Endometrial microvascular endothelial cells (primary cell): Measurements from ENCODE around the gene RUVBL2. TPM values are rescaled to one million over a fixed set of nuclear protein-coding genes. Genes with fewer than 3 reads are reported as not detected.
"Not testable (repeated sequence)": the region's sequence is repeated elsewhere in the genome, so short reads cannot be mapped to it uniquely, and the experiment has no call there.

Experiments used
- in situ Hi-C: cut with HindIII; loops from 2 replicates; pipeline ENCODE4 v1.10.0; 2017; ENCODE audit warnings: low sequenced_read_pairs, low pct_unique_long_range_greater_than_20kb; ENCODE audit errors: inconsistent ontology term
- total RNA-seq: library from RNA; depleted of rRNA; stranded (reverse); fragments of >200 nt; gene quantifications from one replicate; pipeline ENCODE4 v1.2.3, GENCODE V29; 2015; ENCODE audit errors: inconsistent ontology term

RUVBL2 gene
- total RNA-seq, 1 donor from 2014 or later: 267 TPM

- in situ Hi-C loops: not testable (repeated sequence)
Observed at GRCh38 chr19:49031642-49032301, 38.1 kb downstream of the RUVBL2 start, which contains the start of gene CGB2. CGB2 (plus strand) TSS chr19:49031890; CDS start chr19:49032096, 206 bp downstream.

GRCh38 chr19:49036815-49037214, 43.1 kb downstream of the RUVBL2 start, which contains the start of gene CGB1:
CGB1 (minus strand) TSS chr19:49036895; CDS start chr19:49036711, 184 bp downstream.
- in situ Hi-C loops: not testable (repeated sequence)

GRCh38 chr19:49038111-49038510, 44.4 kb downstream of the RUVBL2 start:
- in situ Hi-C loops: not testable (repeated sequence)

- in situ Hi-C loops: not testable (repeated sequence)
Observed at GRCh38 chr19:49038557-49039276, 45.0 kb downstream of the RUVBL2 start.

GRCh38 chr19:49039736-49040135, 46.0 kb downstream of the RUVBL2 start:
- in situ Hi-C loops: not testable (repeated sequence)

GRCh38 chr19:49042177-49042576, 48.5 kb downstream of the RUVBL2 start:
- in situ Hi-C loops: no loop called here

- in situ Hi-C loops: not testable (repeated sequence)
Observed at GRCh38 chr19:49042666-49043065, 49.0 kb downstream of the RUVBL2 start.

- in situ Hi-C loops: not testable (repeated sequence)
Observed at GRCh38 chr19:49043548-49043947, 49.9 kb downstream of the RUVBL2 start, which contains the start of gene CGB5. CGB5 (plus strand) TSS chr19:49043848; CDS start chr19:49044210, 362 bp downstream.

GRCh38 chr19:49049011-49049410, 55.3 kb downstream of the RUVBL2 start, which contains the start of gene CGB8:
CGB8 (minus strand) TSS chr19:49049111; CDS start chr19:49048739, 372 bp downstream.
- in situ Hi-C loops: not testable (repeated sequence)

- in situ Hi-C loops: not testable (repeated sequence)
Observed at GRCh38 chr19:49049834-49050233, 56.1 kb downstream of the RUVBL2 start.

GRCh38 chr19:49050376-49051033, 56.8 kb downstream of the RUVBL2 start:
- in situ Hi-C loops: not testable (repeated sequence)

GRCh38 chr19:49056101-49056901, 62.6 kb downstream of the RUVBL2 start:
- in situ Hi-C loops: no loop called here

GRCh38 chr19:49056902-49057596, 63.4 kb downstream of the RUVBL2 start:
- in situ Hi-C loops: not testable (repeated sequence)

- in situ Hi-C loops: no loop called here
Observed at GRCh38 chr19:49057636-49058234, 64.0 kb downstream of the RUVBL2 start, which contains the start of gene CGB7. CGB7 (minus strand) TSS chr19:49057749; CDS start chr19:49055375, 2,374 bp downstream.

- in situ Hi-C loops: no loop called here
Observed at GRCh38 chr19:49058562-49058961, 64.9 kb downstream of the RUVBL2 start.

GRCh38 chr19:49059053-49059452, 65.4 kb downstream of the RUVBL2 start:
- in situ Hi-C loops: no loop called here

GRCh38 chr19:49061000-49061399, 67.3 kb downstream of the RUVBL2 start:
- in situ Hi-C loops: no loop called here

- in situ Hi-C loops: no loop called here
Observed at GRCh38 chr19:49061445-49061844, 67.8 kb downstream of the RUVBL2 start.
